SK-N-SH (cell line): ENCODE data around the gene OCLN. TPM values are rescaled to one million over a fixed set of nuclear protein-coding genes. Genes with fewer than 3 reads are reported as not detected.
A peak's percentile ranks its signal among the peaks of the same experiment; 100 is the strongest.
"Not testable (repeated sequence)": the region's sequence is repeated elsewhere in the genome, so short reads cannot be mapped to it uniquely, and the experiment has no call there.

Experiments used
- CTCF ChIA-PET: fragments of 300-600, 350-600 bp; formaldehyde crosslinking; extraction: SDS; loops from one replicate; lab custom pipeline; 2021; lab: Yijun Ruan, JAX
- POLR2A ChIA-PET: fragments of 350-600 bp; sonication (Branson Sonifier 250); formaldehyde crosslinking; extraction: SDS; loops from one replicate; lab custom pipeline; 2020; ENCODE audit warnings: antibody characterized with exemption, inconsistent platforms; lab: Yijun Ruan, JAX
- DNase-seq: peaks from one replicate; pipeline ENCODE4 v3.0.0; 2012
- H2AFZ ChIP-seq: fragments of 200-600 bp; sonication (generic); 2 replicates; pipeline ENCODE4 v1.8.1; 2016; ENCODE audit warnings: antibody characterized with exemption, mild to moderate bottlenecking, low read depth
- H3F3A ChIP-seq: fragments of 200-600 bp; sonication (generic); replicated peaks from 2 replicates; pipeline ENCODE3; 2016; ENCODE audit warnings: antibody characterized with exemption, mild to moderate bottlenecking; ENCODE audit not compliant: insufficient read depth
- H3K27ac ChIP-seq, 2 experiments: fragments of 200-500 bp in 1 of 2; fragments of 200-600 bp in 1 of 2; sonication (Bioruptor generic) in 1 of 2; sonication (generic), shearing (Covaris generic) in 1 of 2; 2 replicates each; pipeline versions ENCODE4 v1.5.1 to v1.6.1; 2014 to 2016; ENCODE audit warnings: low read depth in 2 of 2, inconsistent platforms in 1 of 2, low read length in 1 of 2, mild to moderate bottlenecking in 1 of 2, mixed read lengths in 1 of 2
- H3K27me3 ChIP-seq: fragments of 200-600 bp; sonication (generic), shearing (Covaris generic); 2 replicates; pipeline ENCODE4 v1.6.1; 2016; ENCODE audit warnings: mixed run types; ENCODE audit not compliant: insufficient read depth
- H3K36me3 ChIP-seq, 2 experiments: fragments of 200-500 bp in 1 of 2; fragments of 200-600 bp in 1 of 2; sonication (Bioruptor generic) in 1 of 2; sonication (generic) in 1 of 2; replicated peaks in 1 of 2; 2 replicates each; pipeline versions ENCODE3 to v1.5.1; 2014 to 2016; ENCODE audit warnings: low read length in 1 of 2, mild to moderate bottlenecking in 1 of 2; ENCODE audit not compliant: insufficient read depth in 2 of 2, control insufficient read depth in 1 of 2
- H3K4me1 ChIP-seq, 2 experiments: fragments of 200-500 bp in 1 of 2; fragments of 200-600 bp in 1 of 2; sonication (Bioruptor generic) in 1 of 2; sonication (generic), shearing (Covaris generic) in 1 of 2; 2 replicates each; pipeline versions ENCODE4 v1.5.1 to v1.6.1; 2014 to 2016; ENCODE audit warnings: low read depth in 1 of 2, low read length in 1 of 2, mixed run types in 1 of 2; ENCODE audit not compliant: insufficient read depth in 2 of 2, control insufficient read depth in 1 of 2
- H3K4me2 ChIP-seq: fragments of 200-600 bp; sonication (generic), shearing (Covaris generic); 2 replicates; pipeline ENCODE4 v1.6.1; 2017; ENCODE audit warnings: mixed run types
- H3K4me3 ChIP-seq, 2 experiments: fragments of 200-500 bp in 1 of 2; fragments of 200-600 bp in 1 of 2; sonication (Bioruptor generic) in 1 of 2; sonication (generic), shearing (Covaris generic) in 1 of 2; 2 replicates each; pipeline versions ENCODE4 v1.5.1 to v1.8.1; 2014 to 2016; ENCODE audit warnings: low read depth in 2 of 2, inconsistent platforms in 1 of 2, low read length in 1 of 2, mild to moderate bottlenecking in 1 of 2, mixed read lengths in 1 of 2, moderate library complexity in 1 of 2
- H3K79me2 ChIP-seq: fragments of 200-600 bp; sonication (generic); 2 replicates; pipeline ENCODE4 v1.8.1; 2017; ENCODE audit warnings: mild to moderate bottlenecking; ENCODE audit not compliant: insufficient read depth
- H3K9ac ChIP-seq: fragments of 200-600 bp; sonication (generic); 2 replicates; pipeline ENCODE4 v1.6.1; 2017; ENCODE audit warnings: mixed run types
- H3K9me2 ChIP-seq: fragments of 200-600 bp; sonication (generic); 2 replicates; pipeline ENCODE4 v1.6.1; 2017; ENCODE audit warnings: mixed run types
- H3K9me3 ChIP-seq: fragments of 200-600 bp; sonication (generic); 2 replicates; pipeline ENCODE4 v1.6.1; 2017; ENCODE audit warnings: mixed run types, mild to moderate bottlenecking, moderate library complexity
- H4K20me1 ChIP-seq: fragments of 200-600 bp; sonication (generic); 2 replicates; pipeline ENCODE4 v1.6.1; 2017; ENCODE audit warnings: mild to moderate bottlenecking, mixed run types; ENCODE audit not compliant: insufficient read depth
- CHD2 ChIP-seq: fragments of 150-350 bp; IDR thresholded peaks from 2 replicates; pipeline ENCODE4 v1.6.1; 2018; ENCODE audit warnings: low read length; ENCODE audit not compliant: partially characterized antibody
- EP300 ChIP-seq, 2 experiments: IDR thresholded peaks; 2 replicates each; pipeline versions ENCODE4 v1.4.0 to v1.6.1; 2012; ENCODE audit warnings: borderline replicate concordance in 1 of 2, low read depth in 1 of 2, low read length in 1 of 2
- EZH2phosphoT487 ChIP-seq: fragments of 200-600 bp; sonication (generic); IDR thresholded peaks from 2 replicates; pipeline ENCODE4 v1.6.1; 2017; ENCODE audit warnings: low read depth, mixed run types, mild to moderate bottlenecking, antibody characterized with exemption, moderate library complexity, borderline replicate concordance
- GABPA ChIP-seq: IDR thresholded peaks from 2 replicates; pipeline ENCODE4 v1.4.0; 2012; ENCODE audit warnings: low read depth, mild to moderate bottlenecking
- JUND ChIP-seq: IDR thresholded peaks from 2 replicates; pipeline ENCODE4 v1.4.0; 2012
- MXI1 ChIP-seq: IDR thresholded peaks from 2 replicates; pipeline ENCODE4 v1.6.1; 2012; ENCODE audit warnings: mild to moderate bottlenecking, low read depth, low read length, improper control_type of control experiment
- NRF1 ChIP-seq: IDR thresholded peaks from 2 replicates; pipeline ENCODE4 v1.6.1; 2012; ENCODE audit warnings: low read depth, mild to moderate bottlenecking, low read length
- SIN3A ChIP-seq: IDR thresholded peaks from 2 replicates; pipeline ENCODE4 v1.6.1; 2012; ENCODE audit warnings: low read depth, mild to moderate bottlenecking, low read length, moderate library complexity, borderline replicate concordance
- SMC3 ChIP-seq: IDR thresholded peaks from 2 replicates; pipeline ENCODE4 v1.6.1; 2012; ENCODE audit warnings: low read depth, low read length, improper control_type of control experiment
- TAF1 ChIP-seq: IDR thresholded peaks from 2 replicates; pipeline ENCODE4 v1.6.1; 2012; ENCODE audit warnings: low read depth, mild to moderate bottlenecking, low read length, moderate library complexity, borderline replicate concordance
- TCF12 ChIP-seq: IDR thresholded peaks from 2 replicates; pipeline ENCODE4 v1.4.0; 2012
- USF2 ChIP-seq: fragments of 150-350 bp; IDR thresholded peaks from 2 replicates; pipeline ENCODE4 v1.6.1; 2017; ENCODE audit warnings: antibody characterized with exemption, low read length, low read depth, borderline replicate concordance
- ZBTB33 ChIP-seq: IDR thresholded peaks from 2 replicates; pipeline ENCODE4 v1.4.0; 2012; ENCODE audit warnings: low read depth, borderline replicate concordance
- WGBS: methylation state at CpG from one replicate; pipeline ENCODE4 v1.1.6; 2017; ENCODE audit warnings: low lambda C conversion rate; 5-methylcytosine and 5-hydroxymethylcytosine counted together
- polyA plus RNA-seq, 3 experiments: library from polyadenylated mRNA; depleted of rRNA; stranded (reverse); fragments of >200 nt; gene quantifications; 2 replicates each; pipeline ENCODE4 v1.2.3, GENCODE V29; 2012
- TF ChIP-seq, protein P1 (sequence below): fragments of 150-350 bp; IDR thresholded peaks from 2 replicates; pipeline ENCODE4 v1.6.1; 2016; ENCODE audit warnings: mild to moderate bottlenecking, low read depth, low read length
- TF ChIP-seq, protein P2 (sequence below): IDR thresholded peaks from 2 replicates; pipeline ENCODE4 v1.4.0; 2012; ENCODE audit warnings: low read depth, borderline replicate concordance

The OCLN gene
- polyA plus RNA-seq, 1 of the 3 experiments (the other 2 are of a cell fraction), result 6.5 TPM

DNA sequence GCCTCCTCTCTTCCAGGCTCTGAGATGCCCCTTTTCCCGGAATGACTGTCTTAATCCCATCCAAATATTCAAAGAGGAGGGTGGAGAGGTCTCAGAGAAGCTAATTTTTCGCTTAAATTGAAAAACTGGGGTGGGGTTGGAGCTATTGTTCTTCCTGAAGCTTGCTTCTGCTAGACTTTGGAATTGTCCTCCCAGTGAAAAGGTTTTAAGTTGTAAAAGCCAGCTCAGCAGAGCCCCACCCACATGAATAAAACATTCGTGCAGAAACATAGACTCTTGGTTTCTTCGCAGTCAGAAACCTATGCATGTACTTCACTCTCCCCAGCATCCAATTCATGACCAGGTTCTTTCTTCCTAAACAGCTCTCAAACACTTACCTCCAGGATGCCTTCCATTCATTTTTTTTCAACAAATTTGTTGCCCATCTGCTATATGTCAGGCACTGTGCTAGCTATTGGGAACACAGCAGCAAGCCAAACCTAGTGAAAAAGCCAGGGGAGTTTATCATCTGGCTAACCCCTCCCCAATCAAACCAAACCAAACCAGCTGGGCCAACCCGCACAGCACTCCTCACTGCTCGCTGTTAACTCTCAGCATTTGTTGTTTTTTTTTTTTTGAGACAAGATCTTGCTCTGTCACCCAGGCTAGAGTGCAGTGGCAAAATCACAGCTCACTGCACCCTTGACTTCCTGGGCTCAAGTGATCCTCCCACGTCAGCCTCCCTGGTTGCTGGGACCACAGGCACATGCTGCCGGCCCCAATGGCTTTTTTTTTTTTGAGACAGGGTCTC lies 37.9 kb upstream of the OCLN start:
- Histone ChIP-seq H3K79me2 (no peaks in the 10 kb centered on the region), H3F3A (peaks cover 7% of the 10 kb centered on the region), H3K9me3 (no peaks in the 10 kb centered on the region), H3K4me3 (no peak overlapping the region), H3K9me2 (no peaks in the 10 kb centered on the region), H4K20me1 (no peaks in the 10 kb centered on the region), H3K27ac (no peak overlapping the region), H2AFZ (0 out of 2 replicates have a peak overlapping the region, but pooled peaks have one; percentile 46), H3K4me2 (no peak overlapping the region), H3K9ac (no peak overlapping the region), H3K27me3 (no peaks in the 10 kb centered on the region), H3K36me3 (no peaks in the 10 kb centered on the region), H3K4me1 (no peaks in the 10 kb centered on the region)
- CTCF ChIA-PET, result no interaction called here
- POLR2A ChIA-PET, result no interaction called here
- 73% methylated on average over 8 of the region's 8 CpGs for WGBS
- no peak for DNase-seq
- TF ChIP-seq SIN3A (no peak), ZBTB33 (no peak), JUND (no peak), CHD2 (no peak), MXI1 (no peak), NRF1 (no peak), SMC3 (no peak), TCF12 (no peak), TAF1 (no peak), EP300 (IDR thresholded peaks at IDR 0.05; ENCODE audit: borderline replicate concordance in 1 of 2, low read depth in 1 of 2, low read length in 1 of 2) (no peak), EZH2phosphoT487 (no peak), GABPA (no peak), USF2 (no peak)
- TF ChIP-seq, protein P1, sequence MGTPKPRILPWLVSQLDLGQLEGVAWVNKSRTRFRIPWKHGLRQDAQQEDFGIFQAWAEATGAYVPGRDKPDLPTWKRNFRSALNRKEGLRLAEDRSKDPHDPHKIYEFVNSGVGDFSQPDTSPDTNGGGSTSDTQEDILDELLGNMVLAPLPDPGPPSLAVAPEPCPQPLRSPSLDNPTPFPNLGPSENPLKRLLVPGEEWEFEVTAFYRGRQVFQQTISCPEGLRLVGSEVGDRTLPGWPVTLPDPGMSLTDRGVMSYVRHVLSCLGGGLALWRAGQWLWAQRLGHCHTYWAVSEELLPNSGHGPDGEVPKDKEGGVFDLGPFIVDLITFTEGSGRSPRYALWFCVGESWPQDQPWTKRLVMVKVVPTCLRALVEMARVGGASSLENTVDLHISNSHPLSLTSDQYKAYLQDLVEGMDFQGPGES, result no peak
- TF ChIP-seq, protein P2, sequence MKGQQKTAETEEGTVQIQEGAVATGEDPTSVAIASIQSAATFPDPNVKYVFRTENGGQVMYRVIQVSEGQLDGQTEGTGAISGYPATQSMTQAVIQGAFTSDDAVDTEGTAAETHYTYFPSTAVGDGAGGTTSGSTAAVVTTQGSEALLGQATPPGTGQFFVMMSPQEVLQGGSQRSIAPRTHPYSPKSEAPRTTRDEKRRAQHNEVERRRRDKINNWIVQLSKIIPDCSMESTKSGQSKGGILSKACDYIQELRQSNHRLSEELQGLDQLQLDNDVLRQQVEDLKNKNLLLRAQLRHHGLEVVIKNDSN, result no peak

GRCh38 chr5:69455428-69455988 lies 37.1 kb upstream of the OCLN start:
- H3K9me3 ChIP-seq, H3K79me2 ChIP-seq, H3K4me3 ChIP-seq, DNase-seq, H3K9ac ChIP-seq, POLR2A ChIA-PET, H3K27me3 ChIP-seq, H3K27ac ChIP-seq, H4K20me1 ChIP-seq, H3F3A ChIP-seq, H3K36me3 ChIP-seq, H3K4me2 ChIP-seq, H3K9me2 ChIP-seq, H3K4me1 ChIP-seq, CTCF ChIA-PET, H2AFZ ChIP-seq: not testable (repeated sequence)
- WGBS, result 88% methylated on average over 7 of the region's 7 CpGs
